IPS-NIHi7 (cell line): ENCODE measurements around the gene KDSR.

Experiments
- DNase-seq: peaks from one replicate; pipeline ENCODE4 v3.0.0; 2012; ENCODE audit warnings: mixed read lengths; ENCODE audit errors: extremely low spot score

The KDSR gene

GRCh38 chr18:63306819-63307550 lies 60.0 kb downstream of the KDSR start:
- no peak for DNase-seq

GRCh38 chr18:63306249-63306648 lies 60.8 kb downstream of the KDSR start:
- DNase-seq = no peak

DNA sequence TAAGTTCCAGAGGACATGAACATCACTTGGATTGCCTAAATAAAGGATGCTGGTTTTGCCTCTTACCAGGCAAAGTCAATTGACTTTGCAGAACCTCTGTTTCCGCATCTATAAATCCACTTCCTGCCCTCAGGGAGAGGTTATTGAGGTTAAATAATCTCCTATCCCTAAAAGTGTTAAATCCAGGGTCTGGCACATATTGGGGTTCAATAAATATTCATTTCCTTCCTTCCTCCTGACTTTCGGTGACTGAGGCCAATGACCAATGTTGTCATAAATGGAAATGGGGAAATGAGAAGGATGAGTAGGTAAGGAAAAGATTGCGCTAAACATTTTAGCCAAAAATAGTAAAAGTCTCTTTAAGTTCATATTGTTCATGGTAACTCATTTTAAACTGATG lies 63.5 kb downstream of the KDSR start:
- DNase-seq = no peak

DNA sequence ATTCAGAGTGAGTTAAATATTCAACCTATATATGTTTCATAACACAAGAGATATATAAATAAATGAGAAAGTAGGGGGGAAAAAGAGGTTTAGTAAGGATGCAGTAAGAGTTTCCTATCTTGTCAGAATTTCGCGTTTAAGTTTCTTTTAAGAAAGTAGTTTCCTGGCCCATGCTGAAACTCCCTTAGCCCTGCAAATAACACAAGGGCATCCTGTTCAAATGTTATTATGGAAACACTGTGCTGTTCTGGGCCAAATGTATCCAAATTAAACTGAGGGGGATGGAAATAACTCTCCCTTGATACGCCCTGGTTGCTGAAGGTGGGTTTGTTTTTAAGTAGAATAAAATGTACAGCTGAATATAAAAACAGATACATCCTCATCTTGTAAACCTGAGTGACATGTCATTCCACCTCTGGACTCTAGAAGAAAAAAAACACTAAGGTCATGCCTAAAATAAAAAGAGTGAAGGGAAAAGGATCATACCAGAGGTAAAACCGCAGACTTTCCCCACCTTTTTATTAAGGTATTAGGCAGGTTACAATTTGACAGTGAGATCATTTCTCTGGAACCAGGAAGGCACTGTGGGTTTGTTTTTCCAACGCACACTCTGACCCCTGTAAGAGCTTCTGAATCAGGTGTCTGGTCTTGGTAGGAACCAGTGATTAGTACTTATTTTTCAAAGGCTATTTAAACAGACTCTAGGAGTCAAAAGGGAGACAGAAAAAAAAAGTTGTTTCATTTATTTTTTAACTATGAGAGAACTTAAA lies 64.2 kb downstream of the KDSR start:
- no peak for DNase-seq

DNA sequence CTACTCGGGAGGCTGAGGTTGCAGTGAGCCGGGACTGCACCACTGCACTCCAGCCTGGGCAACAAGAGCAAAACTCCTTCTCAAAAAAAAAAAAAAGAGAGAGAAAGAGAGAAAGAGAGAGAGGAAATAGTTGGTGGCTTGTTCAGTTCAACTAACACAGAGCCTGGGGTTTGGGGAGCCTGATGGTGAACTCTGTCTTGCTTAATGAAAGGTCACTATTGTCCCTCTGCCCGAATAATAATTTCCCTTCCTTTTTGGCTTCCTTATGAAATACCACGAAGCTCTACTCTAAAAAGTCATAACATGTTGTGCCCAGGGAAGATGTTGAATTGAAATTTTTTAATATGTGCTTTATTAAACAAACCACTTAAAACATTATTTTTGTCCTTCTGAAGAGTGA lies 64.8 kb downstream of the KDSR start:
- DNase-seq = no peak

- DNase-seq = no peak
Observed at GRCh38 chr18:63301434-63301833, 65.6 kb downstream of the KDSR start.

GRCh38 chr18:63299837-63300745 lies 66.9 kb downstream of the KDSR start:
- DNase-seq = no peak

- no peak for DNase-seq
Observed at GRCh38 chr18:63298400-63299365, 68.3 kb downstream of the KDSR start.

DNA sequence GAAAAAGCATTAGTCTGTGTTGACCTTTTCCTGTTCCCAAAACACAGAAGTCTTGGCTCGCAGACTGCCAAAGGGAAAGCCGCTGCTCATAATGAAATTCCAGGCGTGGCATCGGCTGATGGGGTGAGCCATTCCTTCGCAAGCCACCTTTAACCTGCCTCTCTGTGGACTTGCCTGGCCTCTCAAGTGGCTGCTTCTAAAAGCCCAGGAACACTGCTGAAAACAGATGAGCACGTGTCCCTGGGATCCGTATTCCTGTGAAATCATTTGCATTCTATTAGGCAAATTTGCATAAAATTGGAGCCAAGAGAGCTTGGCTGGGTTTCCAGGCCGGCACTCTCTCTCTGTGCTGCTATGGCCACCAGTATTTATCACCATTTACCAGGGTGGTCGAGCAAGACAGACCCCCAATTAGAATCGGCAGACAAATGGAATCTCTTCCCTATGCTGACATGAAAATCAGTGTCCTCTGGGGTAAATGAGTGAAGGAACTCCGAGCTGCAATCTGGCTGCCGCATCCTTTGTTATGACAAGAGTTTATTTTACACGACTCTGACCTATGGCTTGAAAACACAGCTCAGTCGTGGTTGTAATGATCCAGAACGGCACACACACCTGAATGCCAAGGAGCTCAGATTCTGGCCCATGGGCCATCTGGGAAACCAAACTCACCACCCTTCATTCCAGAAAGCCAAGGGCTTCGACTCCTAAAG lies 69.2 kb downstream of the KDSR start:
- DNase-seq = no peak

DNA sequence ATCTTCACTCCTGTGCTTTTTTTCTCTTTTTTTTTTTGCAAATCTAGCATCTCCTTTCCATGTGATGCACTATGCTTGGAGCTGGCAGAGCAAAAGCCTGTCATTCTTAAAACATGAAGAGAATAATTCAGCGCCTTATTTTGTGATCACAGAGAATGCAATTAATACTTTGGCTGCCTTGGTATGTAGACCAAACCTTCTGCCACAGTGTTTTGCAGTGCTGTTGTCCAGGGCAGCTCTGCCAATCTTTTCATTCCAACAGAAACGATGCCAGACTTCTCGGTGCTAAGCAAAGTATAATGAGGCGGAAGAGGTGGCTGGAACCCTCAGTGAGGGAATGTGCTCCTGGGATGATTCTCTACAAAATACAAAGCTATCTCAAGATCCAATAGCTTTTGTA lies 73.1 kb downstream of the KDSR start:
- no peak for DNase-seq

GRCh38 chr18:63292831-63293683 lies 73.9 kb downstream of the KDSR start:
- no peak for DNase-seq

DNA sequence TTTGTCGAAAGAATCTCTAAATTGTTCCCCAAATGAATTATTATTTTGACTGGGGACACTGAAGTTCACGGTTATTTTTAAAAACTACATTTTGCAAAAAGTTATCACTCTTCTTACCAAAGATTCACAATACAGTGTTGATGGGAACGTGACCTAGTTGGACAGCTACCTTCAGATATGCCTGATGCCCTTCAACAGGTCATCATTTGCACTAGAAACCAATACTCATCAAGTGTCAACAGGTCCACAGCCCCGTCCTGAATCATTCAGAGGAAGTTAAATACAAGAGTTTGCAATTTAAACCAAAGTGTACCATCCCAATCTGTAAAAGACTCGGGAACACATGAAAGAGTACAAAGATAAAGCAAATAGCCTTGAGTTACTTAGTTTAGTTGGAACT lies 75.7 kb downstream of the KDSR start:
- DNase-seq = no peak

- DNase-seq = no peak
Observed at GRCh38 chr18:63290821-63291200, 76.2 kb downstream of the KDSR start.

GRCh38 chr18:63290166-63290820 lies 76.7 kb downstream of the KDSR start:
- no peak for DNase-seq

DNA sequence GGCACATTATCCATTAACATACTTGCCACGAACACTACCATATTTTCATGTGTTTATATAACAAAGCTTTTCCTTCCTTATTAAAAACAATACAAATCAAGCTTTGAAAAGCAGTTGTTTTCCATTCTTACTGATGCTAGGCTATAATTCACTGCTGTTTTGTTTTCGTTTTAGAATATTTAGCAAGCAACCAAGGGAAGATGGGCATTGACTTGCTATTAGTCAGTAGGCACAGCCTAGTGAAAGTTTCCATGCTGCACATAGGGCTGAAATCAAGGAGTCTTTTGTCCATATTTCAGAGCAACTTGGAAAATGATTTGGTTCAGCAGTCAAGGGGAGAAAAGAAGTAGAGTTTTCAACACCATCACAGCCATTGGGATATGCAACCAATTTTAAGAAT lies 78.7 kb downstream of the KDSR start:
- DNase-seq = no peak

DNA sequence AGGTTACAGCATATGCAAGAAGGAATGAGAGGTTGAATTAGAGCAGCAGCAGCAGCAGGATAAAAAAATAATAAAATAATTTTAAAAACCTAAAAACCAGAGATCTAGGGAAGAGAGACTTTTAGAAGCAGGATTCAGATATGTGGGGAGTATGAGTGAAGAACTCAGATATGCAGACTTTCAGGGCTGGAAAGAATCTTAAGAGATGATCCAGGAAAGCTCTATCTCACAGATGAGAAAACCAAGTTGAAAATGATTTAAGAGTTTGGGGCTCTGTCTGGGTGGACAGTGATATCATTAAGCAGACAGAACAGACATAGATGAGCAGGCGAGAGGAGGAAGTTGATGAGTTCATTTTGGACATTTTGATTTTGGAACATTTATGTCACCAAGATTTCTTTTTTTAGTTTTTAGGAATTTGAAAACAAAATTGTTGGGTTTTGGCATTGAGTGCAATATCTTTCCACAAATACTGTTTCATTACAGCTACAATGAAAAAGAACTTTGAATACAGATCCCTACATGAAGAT lies 79.2 kb downstream of the KDSR start:
- no peak for DNase-seq

- no peak for DNase-seq
Observed at GRCh38 chr18:63286926-63287325, 80.1 kb downstream of the KDSR start.

- no peak for DNase-seq
Observed at GRCh38 chr18:63284827-63285733, 81.9 kb downstream of the KDSR start.
